H1 (cell line): Measurements from ENCODE around the gene SRP9. TPM values are rescaled to one million over a fixed set of nuclear protein-coding genes. Genes with fewer than 3 reads are reported as not detected.

Experiments used
- CTCF ChIA-PET: fragments of 300-600 bp; sonication (Branson Sonifier 250); formaldehyde crosslinking; loops from one replicate; lab custom pipeline; 2021; ENCODE audit not compliant: partially characterized antibody; lab: Charles Lee
- POLR2A ChIA-PET: fragments of 300-600 bp; sonication (Branson Sonifier 250); formaldehyde crosslinking; loops from one replicate; lab custom pipeline; 2021; ENCODE audit warnings: inconsistent platforms; ENCODE audit not compliant: partially characterized antibody; lab: Charles Lee
- DNase-seq, 2 experiments: peaks; one replicate each; pipeline versions ENCODE4 v3.0.0 to v3.0.0-alpha.2; 2010 to 2022; ENCODE audit warnings: low spot score in 2 of 2, low read depth in 1 of 2, mixed read lengths in 1 of 2
- FAIRE-seq: peaks from 2 replicates; lab custom pipeline; 2011; peaks lifted over from hg19 to GRCh38; lab: Jason Lieb, UNC
- H2AFZ ChIP-seq: 2 replicates; pipeline ENCODE4 v1.8.1; 2012; ENCODE audit warnings: low read length, inconsistent platforms
- H2AK5ac ChIP-seq: 2 replicates; pipeline ENCODE4 v1.6.1; 2013; ENCODE audit warnings: low read depth, low read length
- H2BK120ac ChIP-seq: replicated peaks from 2 replicates; pipeline ENCODE3; 2013; ENCODE audit warnings: low read depth, low read length, inconsistent platforms
- H2BK12ac ChIP-seq: 2 replicates; pipeline ENCODE4 v1.6.1; 2013; ENCODE audit warnings: low read depth, low read length
- H2BK15ac ChIP-seq: 2 replicates; pipeline ENCODE4 v1.6.1; 2013; ENCODE audit warnings: low read length
- H2BK20ac ChIP-seq: 2 replicates; pipeline ENCODE4 v1.6.1; 2013; ENCODE audit warnings: low read length
- H2BK5ac ChIP-seq: 2 replicates; pipeline ENCODE4 v1.6.1; 2013; ENCODE audit warnings: low read depth, low read length
- H3K14ac ChIP-seq: 2 replicates; pipeline ENCODE4 v1.6.1; 2013; ENCODE audit warnings: inconsistent platforms; ENCODE audit not compliant: insufficient read length
- H3K18ac ChIP-seq: 2 replicates; pipeline ENCODE4 v1.6.1; 2013; ENCODE audit warnings: low read length; ENCODE audit errors: extremely low read depth
- H3K23ac ChIP-seq: 2 replicates; pipeline ENCODE4 v1.6.1; 2013; ENCODE audit warnings: inconsistent platforms; ENCODE audit not compliant: insufficient read length
- H3K23me2 ChIP-seq: 2 replicates; pipeline ENCODE4 v1.6.1; 2013; ENCODE audit warnings: low read depth, low read length
- H3K27ac ChIP-seq: 2 replicates; pipeline ENCODE4 v1.6.1; 2011; ENCODE audit warnings: low read depth, low read length, inconsistent platforms
- H3K27me3 ChIP-seq, 4 experiments: replicated peaks in 1 of 4; 1 replicate in 1 of 4; 2 replicates in 3 of 4; pipeline versions ENCODE4 v1.6.1 to v1.8.1; 2011 to 2013; ENCODE audit warnings: low read length in 3 of 4, mild to moderate bottlenecking in 3 of 4, inconsistent platforms in 2 of 4, mixed read lengths in 2 of 4, moderate library complexity in 1 of 4; ENCODE audit not compliant: control insufficient read depth in 3 of 4, insufficient read depth in 3 of 4; ENCODE audit errors: extremely low read depth in 1 of 4
- H3K36me3 ChIP-seq, 4 experiments: 2 replicates each; pipeline versions ENCODE4 v1.6.1 to v1.8.1; 2011 to 2013; ENCODE audit warnings: mild to moderate bottlenecking in 4 of 4, low read length in 3 of 4, moderate library complexity in 2 of 4, control low read depth in 1 of 4, inconsistent platforms in 1 of 4; ENCODE audit not compliant: insufficient read depth in 4 of 4, control insufficient read depth in 2 of 4
- H3K4ac ChIP-seq: replicated peaks from 2 replicates; pipeline ENCODE3; 2013; ENCODE audit warnings: low read length, low read depth, mixed read lengths, inconsistent platforms; ENCODE audit not compliant: insufficient read length
- H3K4me1 ChIP-seq, 4 experiments: replicated peaks in 1 of 4; 1 replicate in 1 of 4; 2 replicates in 3 of 4; pipeline versions ENCODE4 v1.6.1 to v1.8.1; 2011 to 2013; ENCODE audit warnings: low read length in 3 of 4, inconsistent platforms in 2 of 4, mixed read lengths in 1 of 4; ENCODE audit not compliant: insufficient read depth in 4 of 4, control insufficient read depth in 3 of 4
- H3K4me2 ChIP-seq, 2 experiments: 2 replicates each; pipeline versions ENCODE4 v1.6.1 to v1.8.1; 2011 to 2013; ENCODE audit warnings: low read depth in 2 of 2, low read length in 2 of 2, control low read depth in 1 of 2, inconsistent platforms in 1 of 2, mild to moderate bottlenecking in 1 of 2; ENCODE audit not compliant: insufficient read depth in 1 of 2
- H3K4me3 ChIP-seq, 4 experiments: fragments of 200-600, 300-600 bp in 1 of 4; sonication (generic), shearing (Covaris generic), sonication (Bioruptor Twin) in 1 of 4; 2 replicates each; pipeline versions ENCODE4 v1.5.1 to v1.8.1; 2011 to 2016; ENCODE audit warnings: low read length in 4 of 4, low read depth in 3 of 4, control low read depth in 2 of 4, inconsistent platforms in 2 of 4, mild to moderate bottlenecking in 2 of 4, mixed read lengths in 1 of 4, moderate library complexity in 1 of 4; ENCODE audit not compliant: insufficient read depth in 2 of 4; ENCODE audit errors: extremely low read depth in 1 of 4
- H3K56ac ChIP-seq: replicated peaks from 2 replicates; pipeline ENCODE3; 2013; ENCODE audit warnings: low read depth, mild to moderate bottlenecking, mixed read lengths, low read length, inconsistent platforms; ENCODE audit not compliant: insufficient read length
- H3K79me1 ChIP-seq: 2 replicates; pipeline ENCODE4 v1.6.1; 2013; ENCODE audit warnings: low read depth, low read length, control low read depth
- H3K79me2 ChIP-seq, 2 experiments: 2 replicates each; pipeline versions ENCODE4 v1.6.1 to v1.8.1; 2012 to 2013; ENCODE audit warnings: low read length in 2 of 2, mild to moderate bottlenecking in 2 of 2, inconsistent platforms in 1 of 2; ENCODE audit not compliant: insufficient read depth in 2 of 2, control insufficient read depth in 1 of 2
- H3K9ac ChIP-seq, 4 experiments: replicated peaks in 1 of 4; 1 replicate in 1 of 4; 2 replicates in 3 of 4; pipeline versions ENCODE4 v1.6.1 to v1.8.1; 2011 to 2013; ENCODE audit warnings: low read depth in 3 of 4, low read length in 3 of 4, control low read depth in 2 of 4, mild to moderate bottlenecking in 2 of 4, moderate library complexity in 2 of 4, inconsistent platforms in 1 of 4; ENCODE audit errors: extremely low read depth in 1 of 4
- H3K9me3 ChIP-seq, 2 experiments: 2 replicates each; pipeline versions ENCODE4 v1.6.1 to v1.8.1; 2012 to 2013; ENCODE audit warnings: mild to moderate bottlenecking in 2 of 2, moderate library complexity in 2 of 2, control low read depth in 1 of 2, inconsistent platforms in 1 of 2, low read depth in 1 of 2, low read length in 1 of 2, mixed read lengths in 1 of 2; ENCODE audit not compliant: insufficient read depth in 2 of 2
- H4K20me1 ChIP-seq, 2 experiments: replicated peaks in 1 of 2; 2 replicates each; pipeline versions ENCODE3 to v1.8.1; 2011 to 2013; ENCODE audit warnings: inconsistent platforms in 2 of 2, low read length in 2 of 2, mild to moderate bottlenecking in 1 of 2; ENCODE audit not compliant: insufficient read depth in 2 of 2, control insufficient read depth in 1 of 2
- H4K5ac ChIP-seq: 2 replicates; pipeline ENCODE4 v1.6.1; 2013; ENCODE audit warnings: low read length, low read depth, mixed read lengths, inconsistent platforms; ENCODE audit not compliant: insufficient read length
- H4K8ac ChIP-seq: 2 replicates; pipeline ENCODE4 v1.8.0; 2013; ENCODE audit warnings: mild to moderate bottlenecking, moderate library complexity, low read length, inconsistent platforms; ENCODE audit not compliant: insufficient read depth; ENCODE audit errors: extremely low read depth
- H4K91ac ChIP-seq: replicated peaks from 2 replicates; pipeline ENCODE3; 2013; ENCODE audit warnings: low read length, mixed read lengths, inconsistent platforms; ENCODE audit not compliant: insufficient read length
- CHD2 ChIP-seq: IDR thresholded peaks from 2 replicates; pipeline ENCODE4 v1.6.1; 2012; ENCODE audit warnings: low read length, improper control_type of control experiment
- GABPA ChIP-seq: IDR thresholded peaks from 2 replicates; pipeline ENCODE4 v1.6.1; 2011; ENCODE audit warnings: mild to moderate bottlenecking, low read length, moderate library complexity, borderline replicate concordance; ENCODE audit not compliant: insufficient read depth
- RFX5 ChIP-seq: IDR thresholded peaks from 2 replicates; pipeline ENCODE4 v1.6.1; 2011; ENCODE audit warnings: low read depth, low read length, improper control_type of control experiment, borderline replicate concordance
- SIN3A ChIP-seq, 2 experiments: IDR thresholded peaks in 1 of 2; conservative IDR thresholded peaks in 1 of 2; 2 replicates each; pipeline ENCODE4 v1.6.1; 2011 to 2012; ENCODE audit warnings: low read length in 2 of 2, improper control_type of control experiment in 1 of 2, low read depth in 1 of 2, mild to moderate bottlenecking in 1 of 2
- SP1 ChIP-seq: IDR thresholded peaks from 2 replicates; pipeline ENCODE4 v1.6.1; 2011; ENCODE audit warnings: low read depth, low read length
- YY1 ChIP-seq: IDR thresholded peaks from 2 replicates; pipeline ENCODE4 v1.6.1; 2011; ENCODE audit warnings: low read depth, mild to moderate bottlenecking, low read length
- ZNF274 ChIP-seq: IDR thresholded peaks from 2 replicates; pipeline ENCODE4 v1.7.0; 2012; ENCODE audit warnings: low read length, borderline replicate concordance; ENCODE audit errors: extremely low read depth
- WGBS, 2 experiments: shearing (Covaris generic) in 1 of 2; methylation state at CpG; one replicate each; pipeline versions ENCODE4 v1.1.6 to v1.1.7; 2013 to 2015; ENCODE audit warnings: low lambda C conversion rate in 2 of 2, mixed read lengths in 2 of 2, inconsistent platforms in 1 of 2, low coverage in 1 of 2, missing lambda C conversion rate in 1 of 2; ENCODE audit not compliant: insufficient replicate concordance in 2 of 2, insufficient coverage in 1 of 2, insufficient read length in 1 of 2; ENCODE audit errors: extremely low coverage in 1 of 2, missing lambda C conversion rate in 1 of 2; 5-methylcytosine and 5-hydroxymethylcytosine counted together
- polyA plus RNA-seq, 7 experiments: library from polyadenylated mRNA; depleted of rRNA in 3 of 7; stranded (reverse) in 5 of 7; unstranded in 2 of 7; fragments of >200 nt in 5 of 7; fragments of 200-250 nt in 2 of 7; gene quantifications; 1 replicate in 5 of 7; 2 replicates in 1 of 7; 4 replicates in 1 of 7; pipeline versions ENCODE4 v1.2.1 to v1.2.3, GENCODE V29; 2011 to 2013; ENCODE audit warnings: missing spikeins in 2 of 7, mixed read lengths in 2 of 7
- total RNA-seq: library from RNA; stranded (reverse); fragmentation: NEBNext Ultra II Directional; extraction: Animal tissue kit (Norgen Biotek cat#: 25700); gene quantifications from 2 replicates; pipeline ENCODE4 v1.2.1, GENCODE V29; 2021
- TF ChIP-seq, protein P1 (sequence below), 3 experiments: IDR thresholded peaks; 1 replicate in 2 of 3; 2 replicates in 1 of 3; pipeline versions ENCODE4 v1.5.1 to v1.6.1; 2011; ENCODE audit warnings: low read length in 3 of 3, mild to moderate bottlenecking in 3 of 3, inconsistent platforms in 2 of 3, low read depth in 1 of 3, moderate library complexity in 1 of 3; ENCODE audit not compliant: insufficient read depth in 1 of 3; ENCODE audit errors: control extremely low read depth in 1 of 3
- TF ChIP-seq, protein P2 (sequence below): IDR thresholded peaks from 2 replicates; pipeline ENCODE4 v1.6.1; 2012; ENCODE audit warnings: inconsistent platforms

The SRP9 gene
- total and polyA plus RNA-seq, 2 of the 8 experiments (the other 6 are each of a cell fraction or from before 2014, with no cell fraction given) = 446 to 572 TPM

DNA sequence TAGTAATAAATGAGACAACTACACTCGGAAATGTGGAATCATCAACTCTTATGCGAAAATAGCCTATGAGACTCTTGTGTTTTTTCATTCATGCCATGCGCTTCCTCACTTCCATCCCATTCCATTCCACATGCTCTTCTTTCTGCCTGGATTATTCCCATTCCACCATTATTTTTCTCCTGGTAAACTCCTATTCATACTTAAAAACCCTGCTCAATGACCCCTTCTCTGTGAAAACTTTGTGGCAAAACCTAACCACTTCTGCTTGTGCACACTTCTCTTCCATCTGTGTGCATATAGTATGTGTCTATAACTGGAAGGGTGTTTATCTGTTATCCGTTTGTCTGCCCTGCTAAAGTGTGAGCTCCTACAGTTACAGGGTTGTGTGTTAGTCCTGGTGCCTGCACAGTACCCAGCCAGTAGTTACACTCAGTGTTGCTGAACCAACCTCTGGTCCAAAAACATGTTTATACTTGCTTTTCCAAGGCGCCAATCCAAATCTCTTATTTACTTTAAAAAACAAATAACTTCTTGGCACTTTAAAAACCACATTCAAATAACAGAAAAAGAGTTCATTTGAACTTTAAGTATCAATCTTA lies 43.0 kb downstream of the SRP9 start:
- Histone ChIP-seq H3K56ac (no peak overlapping the region), H4K20me1 (peaks cover 2 to 7% of the 10 kb centered on the region in 2 experiments), H3K4me2 (no peak overlapping the region), H3K4me1 (peaks cover 19 to 42% (median 29%) of the 10 kb centered on the region in 4 experiments), H3K18ac (no peak overlapping the region), H2AK5ac (no peak overlapping the region), H2BK12ac (no peak overlapping the region; the same call in 1 of the 2 replicates), H3K9ac (no peak overlapping the region), H2BK20ac (no peak overlapping the region), H2BK120ac (no peak overlapping the region), H3K4ac (no peak overlapping the region), H3K27ac (no peak overlapping the region), H2BK15ac (no peak overlapping the region), H3K23ac (no peak overlapping the region), H4K5ac (no peak overlapping the region), H2AFZ (no peak overlapping the region), H3K23me2 (no peaks in the 10 kb centered on the region), H3K14ac (no peak overlapping the region), H4K8ac (no peak overlapping the region), H3K27me3 (no peaks in the 10 kb centered on the region), H2BK5ac (no peak overlapping the region), H3K4me3 (no peak overlapping the region), H3K79me2 (peaks cover 0 to 10% of the 10 kb centered on the region in 2 experiments; a peak in 1 of 4 replicates), H4K91ac (no peak overlapping the region), H3K9me3 (no peaks in the 10 kb centered on the region), H3K36me3 (no peaks in the 10 kb centered on the region; a peak in 1 of 8 replicates), H3K79me1 (peaks cover 15% of the 10 kb centered on the region)
- CTCF ChIA-PET = interaction anchor here (1.3 to 4.3 kb wide), 5 partner anchors 9 to 340 kb away, joined by 3 to 17 read pairs (median 4); partner anchors contain the start of gene EPHX1
- DNase-seq (no peak), FAIRE-seq (no peak)
- POLR2A ChIA-PET = interaction anchor here (0.7 to 13.3 kb wide), 3 partner anchors 11 to 39 kb away, joined by 3 to 166 read pairs (median 6); partner anchors contain the start of genes EPHX1 and SRP9
- WGBS, 2 experiments = 84 to 100% methylated on average over 1 to 5 of the region's 5 CpGs
- TF ChIP-seq YY1 = no peak
- TF ChIP-seq GABPA = no peak
- TF ChIP-seq, protein P1, sequence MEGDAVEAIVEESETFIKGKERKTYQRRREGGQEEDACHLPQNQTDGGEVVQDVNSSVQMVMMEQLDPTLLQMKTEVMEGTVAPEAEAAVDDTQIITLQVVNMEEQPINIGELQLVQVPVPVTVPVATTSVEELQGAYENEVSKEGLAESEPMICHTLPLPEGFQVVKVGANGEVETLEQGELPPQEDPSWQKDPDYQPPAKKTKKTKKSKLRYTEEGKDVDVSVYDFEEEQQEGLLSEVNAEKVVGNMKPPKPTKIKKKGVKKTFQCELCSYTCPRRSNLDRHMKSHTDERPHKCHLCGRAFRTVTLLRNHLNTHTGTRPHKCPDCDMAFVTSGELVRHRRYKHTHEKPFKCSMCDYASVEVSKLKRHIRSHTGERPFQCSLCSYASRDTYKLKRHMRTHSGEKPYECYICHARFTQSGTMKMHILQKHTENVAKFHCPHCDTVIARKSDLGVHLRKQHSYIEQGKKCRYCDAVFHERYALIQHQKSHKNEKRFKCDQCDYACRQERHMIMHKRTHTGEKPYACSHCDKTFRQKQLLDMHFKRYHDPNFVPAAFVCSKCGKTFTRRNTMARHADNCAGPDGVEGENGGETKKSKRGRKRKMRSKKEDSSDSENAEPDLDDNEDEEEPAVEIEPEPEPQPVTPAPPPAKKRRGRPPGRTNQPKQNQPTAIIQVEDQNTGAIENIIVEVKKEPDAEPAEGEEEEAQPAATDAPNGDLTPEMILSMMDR (IDR thresholded peaks at IDR 0.05; ENCODE audit: control extremely low read depth in 1 of 3, insufficient read depth in 1 of 3, low read depth in 1 of 3, low read length in 3 of 3) = no peak
- no peak for TF ChIP-seq ZNF274
- TF ChIP-seq SP1 = no peak
- TF ChIP-seq, protein P2, sequence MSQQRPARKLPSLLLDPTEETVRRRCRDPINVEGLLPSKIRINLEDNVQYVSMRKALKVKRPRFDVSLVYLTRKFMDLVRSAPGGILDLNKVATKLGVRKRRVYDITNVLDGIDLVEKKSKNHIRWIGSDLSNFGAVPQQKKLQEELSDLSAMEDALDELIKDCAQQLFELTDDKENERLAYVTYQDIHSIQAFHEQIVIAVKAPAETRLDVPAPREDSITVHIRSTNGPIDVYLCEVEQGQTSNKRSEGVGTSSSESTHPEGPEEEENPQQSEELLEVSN = no peak
- TF ChIP-seq SIN3A (conservative IDR thresholded peaks at IDR 0.05 in 1 of 2, IDR thresholded peaks at IDR 0.05 in 1 of 2; ENCODE audit: low read depth in 1 of 2, low read length in 2 of 2) = no peak
- no peak for TF ChIP-seq RFX5
- TF ChIP-seq CHD2 = no peak
